ENCODE data around the gene TAF1C.
"Not testable (repeated sequence)": the region's sequence is repeated elsewhere in the genome, so short reads cannot be mapped to it uniquely, and the experiment has no call there.

Gene TAF1C, protein sequence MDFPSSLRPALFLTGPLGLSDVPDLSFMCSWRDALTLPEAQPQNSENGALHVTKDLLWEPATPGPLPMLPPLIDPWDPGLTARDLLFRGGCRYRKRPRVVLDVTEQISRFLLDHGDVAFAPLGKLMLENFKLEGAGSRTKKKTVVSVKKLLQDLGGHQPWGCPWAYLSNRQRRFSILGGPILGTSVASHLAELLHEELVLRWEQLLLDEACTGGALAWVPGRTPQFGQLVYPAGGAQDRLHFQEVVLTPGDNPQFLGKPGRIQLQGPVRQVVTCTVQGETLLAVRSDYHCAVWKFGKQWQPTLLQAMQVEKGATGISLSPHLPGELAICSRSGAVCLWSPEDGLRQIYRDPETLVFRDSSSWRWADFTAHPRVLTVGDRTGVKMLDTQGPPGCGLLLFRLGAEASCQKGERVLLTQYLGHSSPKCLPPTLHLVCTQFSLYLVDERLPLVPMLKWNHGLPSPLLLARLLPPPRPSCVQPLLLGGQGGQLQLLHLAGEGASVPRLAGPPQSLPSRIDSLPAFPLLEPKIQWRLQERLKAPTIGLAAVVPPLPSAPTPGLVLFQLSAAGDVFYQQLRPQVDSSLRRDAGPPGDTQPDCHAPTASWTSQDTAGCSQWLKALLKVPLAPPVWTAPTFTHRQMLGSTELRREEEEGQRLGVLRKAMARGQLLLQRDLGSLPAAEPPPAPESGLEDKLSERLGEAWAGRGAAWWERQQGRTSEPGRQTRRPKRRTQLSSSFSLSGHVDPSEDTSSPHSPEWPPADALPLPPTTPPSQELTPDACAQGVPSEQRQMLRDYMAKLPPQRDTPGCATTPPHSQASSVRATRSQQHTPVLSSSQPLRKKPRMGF

DNA sequence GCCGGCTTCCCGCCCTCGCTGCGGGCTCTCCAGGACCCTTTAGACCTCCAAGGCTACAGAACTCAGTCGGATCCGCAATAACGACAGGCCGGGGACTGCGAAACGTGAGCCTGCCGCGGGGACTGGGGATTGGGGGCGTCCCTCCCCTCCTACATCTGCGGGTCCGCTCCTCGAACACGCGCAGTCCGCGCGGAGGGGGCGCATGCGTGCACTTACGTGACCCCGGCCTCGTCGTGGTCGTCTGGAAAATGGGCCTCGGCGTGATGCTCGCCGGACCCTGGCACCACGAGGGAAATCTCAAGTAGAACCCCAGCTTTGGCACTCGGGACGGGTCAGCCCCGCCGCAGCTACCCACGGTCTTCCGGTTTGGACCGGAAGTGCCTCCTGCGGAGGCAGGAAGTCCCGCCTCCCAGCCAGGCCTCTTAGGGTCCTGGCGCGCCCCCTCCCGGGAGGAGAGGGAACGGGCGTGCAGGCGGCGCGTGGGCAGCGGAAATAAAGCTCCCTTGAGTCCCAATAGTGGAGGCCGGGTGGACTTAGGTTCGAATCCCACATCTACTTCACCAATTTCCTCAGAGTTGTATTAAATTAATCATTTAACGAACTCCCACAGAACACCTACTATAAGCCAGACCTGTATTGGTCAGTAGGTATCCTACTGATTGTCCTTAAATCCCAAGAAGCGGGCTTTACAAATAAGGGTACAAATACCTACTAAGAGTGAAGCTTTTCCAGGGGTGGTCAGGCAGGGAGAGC, at the start of gene TAF1C:
TSS of gene TAF1C (minus strand) at position 373 of the 753 bp plus-strand sequence. CDS start 2,069 bp downstream, outside the sequence.
- DNase-seq = peak; percentile 83

DNA sequence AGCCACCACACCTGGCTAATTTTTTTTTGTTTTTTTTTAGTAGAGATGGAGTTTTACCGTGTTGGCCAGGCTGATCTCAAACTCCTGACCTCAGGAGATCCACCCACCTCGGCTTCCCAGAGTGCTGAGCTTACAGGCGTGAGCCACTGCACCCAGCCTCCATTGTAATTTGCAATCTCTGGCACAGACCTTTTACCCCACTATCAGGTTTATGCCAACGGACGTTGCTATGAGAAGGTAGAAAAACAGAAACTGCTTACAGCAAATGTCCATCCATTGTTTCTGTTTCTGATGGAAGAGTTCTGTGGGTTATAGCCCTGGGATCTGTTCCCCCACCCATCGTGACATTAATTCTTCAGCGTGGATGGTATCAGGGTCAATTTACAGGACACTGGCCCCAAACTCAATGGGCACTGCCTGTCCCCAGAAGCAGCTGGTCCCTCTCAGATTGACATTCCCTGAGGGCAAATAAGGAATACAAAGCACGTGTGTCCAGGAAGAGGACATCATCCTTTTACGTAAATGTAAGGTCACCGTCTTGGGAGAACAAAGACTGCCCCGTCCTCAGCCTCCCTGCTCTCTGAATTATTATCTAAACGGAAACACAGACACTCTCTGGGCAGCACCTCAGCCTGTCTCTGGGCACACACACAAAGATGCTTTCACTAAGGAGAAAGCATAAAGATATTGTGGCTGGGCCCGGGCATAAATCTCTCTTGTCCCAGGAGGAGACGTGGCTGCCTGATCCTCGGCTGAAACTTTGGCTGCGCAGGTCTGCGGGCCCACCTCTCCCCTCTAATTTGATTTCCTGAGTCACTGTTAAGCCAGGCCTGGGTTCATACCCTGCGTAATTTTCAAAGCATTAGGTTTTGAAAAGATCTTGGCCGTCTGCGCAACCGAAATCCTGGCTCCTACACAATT, 47.7 kb upstream of the TAF1C start:
- no peak for DNase-seq

DNA sequence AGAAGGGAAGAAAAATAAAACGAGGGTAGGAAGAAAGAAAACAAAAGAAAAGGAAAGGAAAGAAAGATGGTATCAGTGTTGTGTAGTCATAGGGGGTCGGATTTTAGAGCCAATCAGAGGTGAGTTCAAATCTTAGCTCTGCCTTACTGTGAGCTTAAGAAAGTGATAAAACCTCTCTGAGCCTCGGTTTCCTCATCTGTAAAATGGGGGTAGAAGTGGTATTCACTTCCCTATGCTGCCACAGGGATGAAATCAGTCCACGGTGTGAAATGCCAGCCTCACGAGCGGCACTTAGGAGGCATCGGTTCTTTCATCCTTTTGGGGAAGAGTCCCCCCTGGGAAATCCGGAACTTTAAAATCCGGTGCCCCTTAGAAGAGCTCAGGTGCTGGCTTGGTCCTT, 46.9 kb upstream of the TAF1C start:
- no peak for DNase-seq

DNA sequence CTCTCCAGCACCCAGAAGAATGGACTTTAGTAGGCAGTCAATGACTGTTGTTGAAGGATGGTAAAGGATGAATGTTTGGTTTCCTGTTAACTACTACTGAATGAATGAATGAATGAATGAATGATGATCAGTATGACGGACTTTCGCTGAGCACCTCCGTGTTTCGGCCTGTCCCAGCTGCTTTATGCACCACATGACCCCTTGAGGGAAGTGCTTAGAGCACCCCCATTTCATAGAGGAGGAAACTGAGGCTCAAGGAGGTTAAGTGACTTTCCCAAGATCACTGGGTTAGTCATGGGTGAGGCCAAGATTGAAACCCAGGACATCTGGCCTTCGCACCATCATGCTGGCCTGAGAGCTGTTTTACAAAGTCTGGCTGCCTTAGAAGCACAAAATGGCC, 46.1 kb upstream of the TAF1C start:
- no peak for DNase-seq

DNA sequence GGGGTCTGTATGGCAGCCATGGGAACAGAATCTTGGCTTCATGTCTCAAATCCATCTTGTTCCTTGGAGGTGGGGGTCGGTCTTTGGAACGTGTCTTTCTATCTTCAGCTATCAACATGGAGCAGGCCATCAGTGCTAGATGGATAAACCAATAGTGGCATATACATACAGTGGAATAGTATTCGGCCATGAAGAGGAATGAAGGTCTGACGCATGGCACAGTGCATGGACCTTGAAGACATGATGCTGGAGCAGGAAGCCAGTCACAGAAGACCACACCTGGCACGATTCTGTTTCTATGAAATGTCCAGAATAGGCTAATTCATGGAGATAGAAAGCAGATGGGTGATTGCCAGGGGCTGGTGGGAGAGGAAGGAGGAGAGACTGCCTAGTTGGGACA, 45.2 kb upstream of the TAF1C start:
- no peak for DNase-seq

DNA sequence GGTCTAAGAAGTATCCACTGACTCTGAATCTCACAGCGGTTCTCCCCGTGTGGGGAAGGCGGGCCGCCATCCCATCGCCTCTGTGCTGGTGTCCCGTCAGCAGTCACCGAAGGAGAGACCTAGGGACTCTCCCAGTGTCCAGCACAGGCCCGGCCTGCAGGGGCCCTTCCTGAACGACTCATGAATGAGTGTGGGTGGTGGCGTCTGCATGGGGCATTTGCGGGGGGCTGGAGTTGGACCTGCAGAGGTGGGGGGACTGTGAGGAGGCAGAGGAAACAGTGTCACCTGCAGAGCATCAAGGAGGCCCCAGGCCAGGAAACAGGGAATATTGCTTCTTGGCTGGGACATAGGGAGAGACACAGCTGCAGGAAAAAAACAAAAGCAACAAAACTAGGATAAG, 42.6 kb upstream of the TAF1C start:
- DNase-seq = no peak

DNA sequence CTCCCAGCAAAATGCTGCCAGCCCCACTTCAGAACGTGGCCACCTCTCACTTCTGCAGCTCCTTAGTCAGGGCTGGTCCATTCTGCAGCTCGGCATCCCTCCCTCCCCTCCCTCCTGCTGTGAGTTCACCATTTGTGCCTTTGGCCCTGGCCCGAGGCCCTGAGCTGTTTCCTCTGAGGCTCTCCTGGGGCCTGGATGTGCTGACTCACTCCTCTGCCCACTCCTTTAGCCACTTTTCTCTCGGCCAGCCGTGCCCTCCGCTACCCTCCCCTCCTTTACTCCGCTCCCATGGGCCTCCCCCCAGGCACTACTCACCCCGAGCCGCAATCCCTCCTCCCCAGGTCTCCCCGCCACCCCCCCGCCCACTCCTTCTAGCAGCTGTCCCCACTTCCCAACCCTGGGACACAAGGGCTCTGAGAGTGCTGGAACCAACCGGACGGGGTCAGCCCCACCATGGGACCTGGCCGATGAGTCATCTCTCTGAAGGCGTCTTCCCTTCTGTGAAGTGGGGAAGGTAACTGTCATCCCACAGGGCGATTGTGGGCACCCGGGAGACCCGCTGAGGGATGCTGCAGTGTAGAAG, 41.5 kb upstream of the TAF1C start:
- peak; percentile 73 for DNase-seq

DNA sequence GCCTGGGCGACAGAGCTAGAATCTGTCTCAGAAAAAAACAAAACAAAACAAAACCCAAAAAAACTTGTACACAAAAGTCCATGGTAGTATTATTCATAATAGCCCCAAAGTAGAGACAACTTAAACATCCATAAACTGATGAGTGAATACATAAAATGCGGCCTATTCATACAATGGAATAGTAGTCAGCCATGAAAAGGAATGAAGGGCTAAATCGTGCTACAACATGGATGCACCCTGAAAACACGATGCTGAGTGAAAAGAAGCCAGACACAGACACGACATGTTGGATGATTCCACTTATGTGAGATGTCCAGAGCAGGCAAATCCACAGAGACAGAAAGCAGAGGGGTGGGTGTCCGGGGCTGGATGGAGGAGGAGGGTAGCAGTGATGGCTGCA, 40.7 kb upstream of the TAF1C start:
- no peak for DNase-seq

DNA sequence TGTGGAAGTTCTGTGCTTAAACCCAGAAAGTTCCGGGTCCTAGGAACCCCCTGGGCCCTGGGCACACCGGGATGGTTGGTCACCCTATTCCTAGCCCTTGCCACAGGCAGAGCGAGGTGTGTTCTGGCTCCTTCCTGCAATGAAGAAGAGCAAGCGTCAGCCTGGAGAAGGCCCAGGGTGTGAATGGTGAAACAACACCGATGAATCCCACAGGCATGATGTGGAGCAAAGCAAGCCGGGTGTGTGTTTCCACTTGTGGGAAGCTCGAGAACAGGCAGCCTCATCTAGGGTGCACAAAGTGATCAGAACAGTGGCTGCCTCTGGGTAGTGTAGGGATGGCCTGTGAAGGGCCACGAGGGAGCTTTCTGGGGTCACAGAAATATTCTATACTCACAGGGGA, 39.2 kb upstream of the TAF1C start:
- no peak for DNase-seq

DNA sequence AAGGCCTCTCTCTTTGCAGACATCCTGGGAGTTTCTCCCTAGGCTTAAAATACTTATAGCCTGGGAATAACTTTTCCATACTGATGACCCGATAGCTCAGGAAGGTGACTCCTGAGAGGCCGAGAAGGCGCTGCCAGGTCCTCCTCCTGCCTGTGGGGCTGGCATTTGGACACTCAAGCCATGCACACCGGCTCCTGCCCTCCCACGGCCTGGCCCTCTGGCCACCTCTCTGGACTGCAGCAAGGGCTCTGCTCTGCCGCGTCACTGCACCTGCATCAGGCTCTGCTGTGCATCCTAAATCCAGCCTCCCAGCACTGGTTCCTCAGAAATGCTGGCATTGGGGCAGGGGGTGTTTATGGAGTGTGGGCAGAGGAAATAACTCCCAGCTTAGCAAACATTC, 38.7 kb upstream of the TAF1C start:
- no peak for DNase-seq

DNA sequence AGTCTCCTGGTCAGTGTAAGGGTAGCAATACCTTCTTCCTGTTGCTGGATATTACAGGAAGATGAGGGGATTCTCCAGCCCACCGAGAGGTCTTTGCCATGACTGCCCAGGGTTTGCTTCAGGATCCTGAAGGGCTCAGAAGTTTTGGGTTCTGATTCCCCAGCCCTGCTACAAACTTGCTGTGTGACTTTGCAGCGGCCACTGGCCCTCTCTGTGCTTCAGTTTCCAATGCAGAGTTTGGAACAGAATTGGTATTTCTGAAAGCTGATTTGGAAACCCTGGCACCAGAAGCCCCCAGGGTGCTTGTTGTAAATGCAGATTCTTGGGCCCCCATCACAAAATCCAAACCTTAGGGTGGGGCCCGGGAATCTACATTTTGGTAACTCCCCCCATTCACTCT, 38.3 kb upstream of the TAF1C start:
- no peak for DNase-seq

DNA sequence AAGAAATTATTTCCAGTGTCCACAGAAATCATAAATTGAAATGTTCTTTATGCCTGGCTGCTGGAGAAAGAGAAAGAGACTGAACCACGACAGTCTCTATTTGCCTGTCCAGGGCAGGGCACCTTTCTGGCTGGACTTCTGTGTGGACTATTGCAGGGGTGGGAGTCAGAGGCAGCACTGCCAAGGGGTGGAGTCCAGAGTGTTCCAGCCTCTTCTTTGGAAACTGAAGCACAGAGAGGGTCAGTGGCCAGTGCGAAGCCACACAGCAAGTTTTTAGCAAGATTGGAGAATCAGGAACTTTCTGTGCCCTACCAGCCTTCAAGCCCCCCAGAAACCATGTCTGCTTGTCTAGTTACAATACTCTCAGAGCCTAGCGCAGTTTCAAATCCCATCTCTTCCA, 37.7 kb upstream of the TAF1C start:
- DNase-seq = no peak

DNA sequence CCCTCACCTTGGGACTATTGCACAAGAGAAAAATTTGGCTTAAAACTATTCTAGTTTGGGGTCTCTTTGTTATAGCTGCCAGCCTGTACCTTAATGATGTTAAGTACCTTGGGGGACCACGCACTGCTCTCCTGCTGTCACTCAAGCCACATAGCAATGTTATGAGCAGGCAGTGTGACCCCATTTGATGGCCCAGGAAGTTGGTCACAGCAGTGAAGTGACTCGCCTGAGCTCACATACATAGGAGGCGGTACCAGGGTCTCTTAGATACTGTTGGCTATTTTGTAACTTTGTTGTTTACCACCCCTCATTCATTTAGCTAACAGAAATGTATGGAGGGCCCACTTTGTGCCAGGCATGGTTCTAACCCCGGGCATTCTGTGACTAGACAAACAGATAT, 36.6 kb upstream of the TAF1C start:
- DNase-seq = no peak

DNA sequence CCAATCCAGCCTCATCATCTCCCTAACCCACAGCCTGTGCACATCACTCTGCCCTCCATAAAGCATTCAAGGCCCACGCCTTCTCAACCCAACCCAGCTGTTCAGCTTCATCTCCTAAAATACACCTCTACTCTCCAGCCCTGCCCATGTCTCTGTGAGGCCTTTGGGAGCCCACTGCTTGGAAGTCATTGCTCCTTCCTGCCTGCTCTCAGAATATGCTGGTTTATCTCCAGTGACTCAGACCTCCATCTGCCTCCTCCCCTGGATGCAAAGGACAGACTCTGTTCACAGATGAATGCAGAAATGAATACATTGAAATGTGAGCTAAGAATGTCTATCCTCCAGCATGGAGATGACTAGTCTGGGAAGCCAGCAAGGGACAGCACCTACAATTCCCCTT, 34.0 kb upstream of the TAF1C start:
- peak; percentile 4 for DNase-seq

DNA sequence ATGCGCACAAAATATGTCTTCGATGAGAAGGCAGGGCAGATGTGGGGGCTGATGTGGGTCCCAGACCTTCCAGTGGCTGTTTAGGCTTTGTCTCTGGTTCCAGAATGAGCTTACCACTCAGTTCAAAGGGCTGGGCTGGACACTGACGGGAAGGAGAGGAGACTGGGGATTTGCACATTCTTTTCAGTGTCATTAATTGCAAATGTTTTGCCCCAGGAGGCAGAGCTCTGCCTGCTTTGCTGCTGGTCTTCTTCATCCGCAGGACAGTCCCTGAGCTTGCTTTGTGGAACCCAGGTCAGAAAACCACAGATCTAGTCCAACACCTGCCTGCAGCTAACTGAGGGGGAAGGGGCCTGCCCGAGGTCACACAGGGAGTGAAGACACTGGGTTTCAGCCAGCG, 32.1 kb upstream of the TAF1C start:
- DNase-seq = no peak

DNA sequence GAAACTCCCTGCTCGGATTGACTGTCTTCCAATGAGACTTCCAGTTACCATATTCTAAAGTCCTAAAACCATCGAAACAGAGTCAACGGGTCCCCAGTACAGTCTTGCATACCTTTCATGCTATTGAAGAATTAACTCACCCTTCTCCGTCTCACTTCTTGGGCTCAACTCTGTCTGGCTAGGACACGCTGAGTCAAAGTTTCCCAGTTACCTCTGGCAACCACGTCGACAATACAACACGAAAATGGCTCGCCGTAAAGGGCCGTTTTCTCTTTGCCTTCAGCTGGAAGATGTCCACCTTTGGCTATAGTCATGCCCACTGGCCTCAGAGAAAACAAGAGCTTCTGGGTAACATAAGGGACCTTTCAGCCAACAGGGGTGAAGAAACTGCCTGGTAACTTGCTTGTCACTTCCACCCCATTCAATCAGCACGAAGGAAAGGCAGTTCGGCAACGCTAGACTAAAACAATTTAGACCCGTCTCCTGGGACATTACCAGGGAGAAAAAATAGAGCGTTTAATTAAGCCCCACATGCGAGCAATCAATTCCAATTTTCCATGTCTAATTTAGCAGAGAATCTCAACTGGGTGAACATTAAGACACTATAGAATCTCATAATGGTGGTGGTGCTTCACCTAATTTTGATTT, 31.4 kb upstream of the TAF1C start:
- DNase-seq = no peak

DNA sequence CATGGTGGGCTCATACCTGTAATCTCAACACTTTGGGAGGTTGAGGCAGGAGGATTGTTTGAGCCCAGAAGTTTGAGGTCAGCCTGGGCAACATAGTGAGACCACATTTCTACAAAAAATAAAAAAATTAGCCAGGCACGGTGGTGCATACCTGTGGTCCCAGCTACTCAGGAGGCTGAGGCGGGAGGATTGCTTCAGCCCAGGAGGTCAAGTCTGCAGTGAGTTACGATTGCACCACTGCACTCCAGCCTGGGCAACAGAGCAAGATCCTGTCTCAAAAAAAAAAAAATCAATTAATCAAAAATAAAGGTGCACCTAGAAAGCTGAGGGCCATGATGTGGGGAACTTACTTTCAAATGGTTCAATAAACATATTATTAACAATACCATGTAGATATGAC, 29.3 kb upstream of the TAF1C start:
- not testable (repeated sequence) for DNase-seq

DNA sequence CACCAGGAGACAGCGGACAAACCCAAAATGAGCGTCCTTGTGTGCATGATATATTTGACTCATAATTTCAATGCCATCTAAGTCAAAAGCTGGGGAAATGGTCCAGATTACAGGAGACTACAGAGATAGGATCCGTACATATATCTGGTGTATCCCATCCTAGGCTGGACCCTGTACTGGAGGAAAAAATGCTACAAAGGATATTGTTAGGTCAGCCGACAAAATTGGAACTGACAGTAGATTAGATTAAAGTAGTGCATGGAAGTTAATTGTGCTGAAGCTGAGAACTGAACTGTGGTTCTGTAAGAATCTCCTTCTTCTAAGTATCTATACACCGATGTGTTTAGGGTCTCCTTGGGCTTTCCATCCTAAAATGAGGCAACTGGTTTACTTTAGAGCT, 28.7 kb upstream of the TAF1C start:
- DNase-seq = no peak

DNA sequence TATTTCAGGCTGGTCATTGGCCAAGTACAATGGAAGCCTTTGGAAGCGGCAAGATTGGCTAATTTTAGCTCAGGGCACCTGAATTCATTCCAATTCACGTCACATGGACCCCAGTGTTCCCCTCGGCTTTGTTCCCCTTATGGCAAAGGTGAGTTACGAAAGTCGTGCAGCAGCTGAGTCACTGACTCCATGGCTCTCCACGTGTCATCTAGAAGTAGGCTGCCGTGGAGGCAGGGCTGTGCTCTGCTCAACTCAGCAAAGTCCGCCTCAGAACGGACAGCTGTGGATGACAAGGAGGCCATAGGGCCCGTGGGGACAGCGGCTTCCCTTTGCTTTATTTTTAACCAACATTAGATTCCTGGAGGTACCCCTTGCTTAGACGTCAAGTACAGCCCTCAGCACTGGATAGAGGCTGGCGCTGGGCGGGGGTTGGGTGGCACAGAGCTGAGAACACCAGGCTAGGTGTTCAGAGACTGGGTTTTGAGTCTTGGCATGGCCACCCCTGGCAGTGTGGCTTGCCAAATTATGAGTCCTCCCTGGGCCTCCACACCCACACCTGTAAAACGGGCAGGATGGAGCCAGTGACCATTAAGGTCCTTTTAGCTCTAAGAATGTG, 27.7 kb upstream of the TAF1C start:
- DNase-seq = no peak

DNA sequence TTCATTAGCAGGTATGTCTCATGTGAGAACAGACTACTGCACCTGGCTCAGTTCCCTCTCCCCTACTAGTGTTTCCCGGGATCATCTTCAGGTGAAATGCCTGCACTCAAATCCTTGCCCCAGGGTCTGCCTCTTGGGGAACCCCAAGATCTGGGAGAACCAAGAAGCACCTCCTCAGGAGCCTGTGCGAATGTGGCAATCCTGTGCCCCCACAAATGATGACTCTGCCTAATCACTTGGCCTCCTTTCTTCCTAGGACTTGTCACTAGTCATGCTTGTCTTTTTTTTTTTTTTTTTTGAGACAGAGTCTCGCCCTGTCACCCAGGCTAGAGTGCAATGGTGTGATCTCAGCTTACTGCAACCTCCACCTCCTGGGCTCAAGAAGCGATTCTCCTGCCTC, 25.8 kb upstream of the TAF1C start:
- DNase-seq = no peak

DNA sequence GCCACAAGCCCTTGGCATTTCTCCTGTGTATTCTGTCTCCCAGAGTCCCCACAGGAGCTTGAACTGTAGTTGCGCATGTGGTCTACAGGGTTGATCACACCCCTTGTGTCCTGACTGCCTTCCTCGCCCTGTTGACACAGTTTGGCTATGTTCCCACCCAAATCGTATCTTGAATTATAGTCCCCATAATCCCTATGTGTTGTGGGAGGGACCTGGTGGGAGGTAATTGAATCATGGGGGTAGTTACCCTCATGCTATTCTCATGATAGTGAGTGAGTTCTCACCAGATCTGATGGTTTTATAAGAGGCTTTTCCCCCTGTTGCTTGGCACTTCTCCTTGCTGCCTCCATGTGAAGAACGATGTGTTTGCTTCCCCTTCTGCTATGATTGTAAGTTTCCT, 25.3 kb upstream of the TAF1C start:
- no peak for DNase-seq
